ENCODE measurements around the gene SEMA6D.

SEMA6D gene

DNA sequence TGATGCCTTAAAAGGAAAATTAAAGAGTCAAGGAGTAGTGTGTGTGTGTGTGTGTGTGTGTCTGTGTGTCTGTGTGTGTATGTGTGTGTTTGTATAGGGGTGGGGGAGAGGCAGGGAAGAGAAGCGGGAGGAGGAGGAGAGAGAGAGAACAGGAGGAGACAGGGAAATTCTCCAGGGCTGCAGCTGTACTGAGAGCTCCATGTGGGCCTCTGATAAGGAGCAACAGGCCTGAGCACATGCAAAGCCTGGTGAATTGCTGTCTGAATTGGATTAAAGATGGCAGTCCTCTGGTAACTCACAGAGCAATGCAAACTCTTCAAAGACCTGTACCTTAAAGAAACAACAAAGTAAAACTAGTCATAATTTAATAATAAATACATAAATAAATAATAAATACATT, 70.6 kb downstream of the SEMA6D start:
- no peak for DNase-seq (ENCODE audit: low read depth)

GRCh38 chr15:47788685-47789084, 71.4 kb downstream of the SEMA6D start:
- no peak for DNase-seq (ENCODE audit: low read depth)

DNA sequence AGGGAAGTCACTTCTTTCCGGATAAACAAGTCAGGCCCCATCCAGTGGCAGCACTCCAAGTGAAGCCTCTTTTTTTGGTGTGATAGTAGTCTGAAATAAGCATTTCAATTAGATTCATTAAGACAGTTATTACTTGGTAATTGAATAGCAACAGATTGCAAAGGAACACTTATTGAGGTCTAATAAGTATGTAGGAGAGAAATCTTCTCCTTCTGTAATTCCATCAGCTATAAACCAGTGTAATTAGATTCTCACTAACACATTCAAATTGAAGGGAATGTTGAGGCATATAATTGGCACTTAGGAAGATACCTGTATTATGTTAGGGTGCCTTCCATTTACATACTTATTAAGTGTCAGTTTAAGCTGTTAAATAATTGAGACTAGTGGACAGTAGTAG, 73.9 kb downstream of the SEMA6D start:
- DNase-seq (ENCODE audit: low read depth) = no peak

DNA sequence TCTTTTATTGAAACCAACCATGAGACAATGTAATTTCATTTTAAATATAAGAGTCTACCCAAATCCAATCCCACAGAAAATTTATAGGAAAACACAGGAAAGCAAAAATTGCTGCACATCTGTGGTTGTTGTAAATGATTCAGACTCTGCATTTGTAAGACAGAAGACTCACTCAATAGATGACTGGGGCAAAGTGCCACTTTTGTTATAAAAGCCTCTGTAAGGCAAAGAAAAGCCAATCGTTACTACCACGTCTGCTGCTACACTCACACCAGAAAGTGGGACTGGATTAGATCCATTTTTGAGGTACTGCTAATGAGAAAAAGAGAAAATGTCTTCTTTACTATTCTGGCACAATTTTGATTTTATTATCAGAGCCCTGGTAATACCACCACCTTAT, 74.9 kb downstream of the SEMA6D start:
- DNase-seq (ENCODE audit: low read depth) = no peak

DNA sequence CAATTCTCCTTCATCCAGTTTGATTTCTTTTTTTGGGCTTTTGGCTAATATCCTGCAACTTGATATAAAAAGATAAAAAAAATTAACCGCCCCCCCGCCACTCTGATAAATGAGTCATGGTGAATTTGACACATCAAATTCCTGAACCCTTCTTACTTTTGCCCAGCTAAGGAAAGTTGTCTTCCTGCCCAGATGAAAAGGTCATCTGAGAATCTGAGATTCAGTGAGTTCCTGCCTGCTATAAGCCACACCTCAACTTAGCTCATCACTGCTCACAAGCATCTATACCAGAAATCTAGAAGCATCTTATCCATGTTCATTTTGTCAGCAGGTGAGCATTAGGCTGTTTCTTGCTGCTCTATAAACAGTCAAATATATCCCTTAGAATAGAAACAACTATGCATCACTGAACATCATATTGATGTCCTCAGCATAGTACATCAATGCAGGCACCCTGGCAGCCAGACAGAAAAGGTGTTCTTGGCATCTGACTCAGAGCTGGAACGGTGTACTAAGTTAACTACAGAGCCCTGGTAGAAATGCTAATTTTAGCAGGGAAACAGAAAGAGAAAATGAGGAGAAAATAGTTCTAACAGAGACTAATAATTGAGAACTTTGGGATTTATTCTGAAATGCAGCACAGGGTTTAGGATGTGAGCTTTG, 77.1 kb downstream of the SEMA6D start:
- DNase-seq (ENCODE audit: low read depth) = peak; percentile 28

DNA sequence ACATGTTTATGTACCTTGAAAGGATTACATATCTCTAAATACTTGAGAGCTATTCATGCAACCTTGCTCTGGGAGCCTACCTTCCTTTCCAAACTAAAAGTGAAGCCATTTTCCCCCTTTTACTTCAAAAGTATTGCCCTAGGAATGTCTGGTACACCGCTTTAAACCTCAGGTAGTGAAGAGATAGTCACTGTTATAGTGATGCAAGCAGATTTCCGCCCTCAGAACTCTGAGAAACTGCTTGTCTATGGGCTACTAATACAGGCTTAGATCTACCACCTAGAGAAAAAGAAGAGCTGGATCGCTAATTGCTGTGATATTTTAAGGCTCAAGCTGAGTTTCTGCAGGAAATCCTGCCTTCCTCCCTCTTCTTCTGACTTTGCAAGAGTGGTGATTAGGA, 78.6 kb downstream of the SEMA6D start:
- peak; percentile 36 for DNase-seq (ENCODE audit: low read depth)

DNA sequence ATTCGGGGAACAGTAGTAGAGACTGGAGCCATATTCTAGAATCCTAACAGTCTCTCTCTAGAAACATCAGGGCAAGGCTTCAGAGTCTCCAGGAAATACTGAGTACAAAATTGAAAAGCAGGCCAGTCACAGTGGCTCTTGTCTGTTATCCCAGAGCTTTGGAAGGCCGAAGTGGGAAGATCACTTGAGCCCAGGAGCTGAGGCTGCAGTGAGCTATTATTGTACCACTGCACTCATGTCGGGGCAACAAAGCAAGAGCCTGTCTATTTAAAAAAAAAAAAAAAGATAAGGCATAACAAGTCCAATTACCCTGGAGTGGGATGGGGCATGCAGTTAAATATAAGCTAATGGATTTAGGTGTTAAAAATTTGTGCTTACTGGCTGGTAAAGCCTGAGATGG, 79.0 kb downstream of the SEMA6D start:
- no peak for DNase-seq (ENCODE audit: low read depth)

- DNase-seq (ENCODE audit: low read depth) = no peak
Measured at GRCh38 chr15:47796830-47797229, 79.5 kb downstream of the SEMA6D start.

- DNase-seq (ENCODE audit: low read depth) = no peak
Measured at GRCh38 chr15:47801522-47801921, 84.2 kb downstream of the SEMA6D start.

DNA sequence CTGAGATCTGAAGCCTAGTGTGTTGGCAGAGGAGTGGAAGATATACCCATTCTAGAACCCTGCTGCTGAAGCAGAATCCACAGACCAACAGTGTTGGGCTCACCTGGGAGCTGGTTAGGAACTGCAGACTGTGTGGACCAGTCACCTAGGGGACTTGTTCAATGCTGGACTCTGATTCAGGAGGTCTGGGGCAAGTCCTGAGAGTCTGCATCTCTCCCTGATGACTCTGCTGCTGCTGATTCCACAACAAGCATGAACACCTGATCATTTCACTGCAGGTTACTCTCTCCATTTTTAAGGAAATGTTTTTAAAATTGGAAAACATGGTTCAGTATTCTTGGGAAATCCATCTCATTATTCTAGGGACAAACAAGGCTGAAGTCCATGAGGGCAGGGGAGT, 84.9 kb downstream of the SEMA6D start:
- DNase-seq (ENCODE audit: low read depth) = no peak

DNA sequence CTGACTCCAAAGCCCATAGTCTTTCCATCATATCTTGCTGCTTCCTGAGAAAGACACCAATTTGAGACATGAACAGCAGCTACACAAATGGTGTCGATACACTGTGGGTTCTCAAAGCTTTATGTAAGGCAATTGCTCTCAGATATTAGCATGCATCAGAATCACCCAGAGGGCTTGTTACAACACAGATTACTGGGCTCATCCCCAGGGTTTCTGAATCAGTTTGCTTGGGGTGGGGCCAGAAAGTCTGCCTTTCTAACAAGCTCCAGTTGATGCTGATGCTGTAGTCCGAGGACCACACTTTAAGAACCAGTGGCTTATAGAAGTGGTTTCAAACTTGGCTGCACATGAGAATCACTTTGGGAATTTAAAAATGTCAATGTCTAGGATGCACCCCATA, 86.5 kb downstream of the SEMA6D start:
- peak; percentile 13 for DNase-seq (ENCODE audit: low read depth)

GRCh38 chr15:47804733-47805132, 87.4 kb downstream of the SEMA6D start:
- no peak for DNase-seq (ENCODE audit: low read depth)

- no peak for DNase-seq (ENCODE audit: low read depth)
Measured at GRCh38 chr15:47806008-47806407, 88.7 kb downstream of the SEMA6D start.

DNA sequence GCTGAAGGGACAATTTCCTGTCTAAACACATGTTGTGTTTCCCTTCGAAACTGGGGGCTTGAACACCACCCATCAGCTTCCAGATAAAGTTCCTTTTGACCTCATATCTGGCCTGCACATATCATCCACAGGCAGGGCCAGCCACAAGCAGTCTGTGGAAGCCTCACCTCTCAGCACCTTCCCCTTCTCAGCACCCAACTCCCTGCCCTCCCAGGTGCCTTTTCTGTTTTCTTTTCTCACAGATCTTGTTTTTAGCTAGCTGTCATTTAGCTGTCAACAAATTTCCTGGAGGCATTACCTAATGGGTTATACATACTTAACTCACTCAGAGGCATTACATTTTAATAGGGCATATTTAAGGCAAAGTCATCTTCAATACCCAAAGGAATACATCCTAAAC, 93.9 kb downstream of the SEMA6D start:
- no peak for DNase-seq (ENCODE audit: low read depth)

- peak; percentile 65 for DNase-seq (ENCODE audit: low read depth)
Measured at GRCh38 chr15:47812470-47812999, 95.2 kb downstream of the SEMA6D start.

DNA sequence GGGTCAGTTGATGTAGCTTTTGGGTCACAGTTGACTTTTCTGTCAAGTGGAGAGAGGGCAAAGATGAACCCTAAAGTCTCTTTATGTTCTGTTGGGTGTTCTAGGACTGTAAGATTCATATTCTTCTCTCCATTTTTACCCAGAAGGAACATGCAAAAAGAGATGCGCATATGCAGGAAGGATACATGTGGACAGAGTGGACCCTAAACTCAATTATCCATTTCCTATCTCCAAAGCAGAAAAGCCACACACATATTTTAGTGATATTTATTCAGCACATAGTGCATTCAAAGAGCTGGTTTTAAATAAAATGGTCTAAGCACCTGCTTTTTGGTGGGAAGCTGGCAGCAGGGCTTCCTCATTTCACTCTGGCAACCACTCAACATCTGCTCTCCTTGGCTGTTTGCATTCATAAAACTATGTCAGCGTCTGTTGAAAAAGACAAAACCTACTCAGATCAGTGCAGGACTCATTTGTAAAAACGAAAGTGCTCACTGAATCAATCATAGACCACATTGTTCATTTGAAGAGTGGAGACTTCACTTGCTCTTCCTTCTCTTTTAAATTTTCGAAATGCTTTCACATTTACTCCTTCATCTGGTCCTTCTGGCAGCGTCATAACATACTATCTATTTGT, 96.6 kb downstream of the SEMA6D start:
- no peak for DNase-seq (ENCODE audit: low read depth)

- no peak for DNase-seq (ENCODE audit: low read depth)
Measured at GRCh38 chr15:47814620-47815019, 97.3 kb downstream of the SEMA6D start.

DNA sequence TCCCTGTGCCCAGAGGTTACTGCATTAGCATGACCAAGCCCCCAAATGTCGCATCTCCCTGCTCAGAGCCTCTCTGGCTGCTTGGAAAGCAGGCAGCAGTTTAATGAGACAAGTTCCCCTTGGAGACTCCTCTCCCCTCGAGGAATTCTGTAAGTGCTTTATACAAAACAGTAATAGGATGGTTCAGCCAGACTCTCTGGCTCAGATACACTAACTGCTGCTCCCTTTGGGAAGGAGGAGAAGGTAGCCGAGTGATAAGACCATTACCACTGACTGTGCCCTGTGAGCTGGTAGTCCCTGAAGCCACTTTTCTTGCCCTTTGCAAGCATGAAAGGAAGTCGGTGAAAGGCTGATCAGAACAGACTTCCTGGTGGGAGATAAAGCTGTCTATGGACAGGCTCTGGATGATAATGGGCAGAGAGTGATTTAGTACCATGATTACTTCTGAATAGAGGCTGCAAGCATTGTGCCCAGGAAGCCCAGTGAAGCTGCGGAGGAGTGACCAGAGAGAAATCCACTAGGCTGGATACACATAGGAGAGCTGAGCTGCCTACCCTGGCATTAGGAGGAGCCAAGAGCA, 100.8 kb downstream of the SEMA6D start:
- DNase-seq (ENCODE audit: low read depth) = no peak

- no peak for DNase-seq (ENCODE audit: low read depth)
Measured at GRCh38 chr15:47819158-47819557, 101.9 kb downstream of the SEMA6D start.

DNA sequence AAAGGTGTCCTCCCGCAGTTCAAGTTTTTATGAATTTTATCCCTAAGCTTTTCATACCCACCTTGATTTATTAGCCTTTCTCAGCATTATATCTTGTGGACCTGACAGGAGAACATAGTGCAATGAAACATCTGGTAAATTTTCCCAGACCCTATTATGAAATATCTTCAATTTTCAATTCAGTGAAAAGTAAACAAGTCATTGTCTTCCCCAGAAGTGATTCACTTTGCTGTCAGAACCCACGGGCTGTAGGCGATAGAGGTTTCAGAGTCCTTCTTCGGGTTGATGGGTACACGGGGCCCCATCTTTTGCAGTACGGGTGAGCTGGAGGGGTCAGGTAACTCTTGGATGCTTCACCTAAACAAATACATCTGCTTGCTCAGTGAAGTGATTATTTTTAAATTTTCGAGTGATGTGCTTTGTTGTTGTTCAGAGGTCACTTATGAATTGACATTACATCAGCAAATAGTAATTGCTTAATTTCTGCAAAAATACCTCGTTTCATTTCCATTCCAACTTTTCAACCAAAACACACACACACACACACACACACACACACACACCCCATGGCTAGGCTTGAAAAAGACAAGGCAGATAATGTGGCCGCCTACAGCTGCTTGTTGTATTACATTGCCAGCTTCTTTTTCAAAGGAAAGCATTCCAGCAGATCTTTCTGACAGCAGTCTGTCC, 102.9 kb downstream of the SEMA6D start:
- peak; percentile 32 for DNase-seq (ENCODE audit: low read depth)

DNA sequence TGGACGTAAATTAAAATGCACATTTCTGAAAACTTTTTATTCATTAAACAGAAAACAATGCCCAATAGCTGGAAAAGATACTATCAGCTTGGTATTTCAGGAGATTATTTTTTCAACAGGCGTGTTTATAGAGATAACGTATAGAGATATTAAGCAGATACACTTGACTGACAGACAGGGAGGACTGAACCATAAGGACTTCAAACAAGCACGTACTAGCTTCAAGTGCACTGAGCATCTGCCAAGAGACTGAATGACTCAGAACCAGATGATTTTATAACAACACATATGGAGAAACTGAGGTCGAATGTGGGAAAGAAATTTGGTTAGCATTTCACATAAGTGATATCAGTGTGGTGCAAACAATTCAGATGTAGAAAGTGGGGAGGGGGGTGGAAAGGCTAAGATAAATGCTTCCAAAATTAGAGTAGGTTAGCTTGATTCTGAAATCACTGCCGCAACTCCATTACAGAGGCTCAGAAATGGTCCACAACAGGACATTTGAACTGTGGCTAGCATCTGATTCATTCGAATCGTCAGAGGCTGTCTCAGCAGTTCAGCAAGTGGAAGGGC, 103.5 kb downstream of the SEMA6D start:
- DNase-seq (ENCODE audit: low read depth) = no peak

DNA sequence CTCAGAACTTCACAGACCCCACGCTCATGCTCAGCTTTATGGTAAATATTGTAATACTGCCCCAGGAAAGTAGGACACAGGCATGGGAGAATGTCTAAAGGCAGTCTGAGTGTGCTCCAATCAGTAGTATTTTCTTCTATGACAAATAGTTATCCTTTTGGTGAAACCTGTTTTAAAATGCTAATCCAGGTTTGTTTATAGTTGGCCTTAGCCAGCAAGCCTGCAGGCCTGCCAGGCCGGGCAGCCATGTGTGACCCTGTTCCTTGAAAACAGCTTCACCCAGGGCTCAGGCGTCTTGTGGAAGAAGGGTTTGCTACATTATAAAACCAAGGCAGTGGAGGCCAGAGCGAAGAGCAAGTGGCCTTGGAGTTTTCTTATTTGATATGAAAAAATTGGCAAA, 104.7 kb downstream of the SEMA6D start:
- no peak for DNase-seq (ENCODE audit: low read depth)

Data from ELR (cell line).